ENCODE results near the gene DDR2.

Gene DDR2

GRCh38 chr1:162699366-162699765 lies 67.1 kb downstream of the DDR2 start:
- no peak for DNase-seq (ENCODE audit: low read depth)

- DNase-seq (ENCODE audit: low read depth): no peak
Measured at GRCh38 chr1:162700131-162700530, 67.9 kb downstream of the DDR2 start.

- DNase-seq (ENCODE audit: low read depth): no peak
Measured at GRCh38 chr1:162701286-162701685, 69.0 kb downstream of the DDR2 start.

- DNase-seq (ENCODE audit: low read depth): no peak
Measured at GRCh38 chr1:162702628-162703027, 70.4 kb downstream of the DDR2 start.

GRCh38 chr1:162703708-162704107 lies 71.4 kb downstream of the DDR2 start:
- no peak for DNase-seq (ENCODE audit: low read depth)

- no peak for DNase-seq (ENCODE audit: low read depth)
Measured at GRCh38 chr1:162704673-162705424, 72.6 kb downstream of the DDR2 start.

- DNase-seq (ENCODE audit: low read depth): no peak
Measured at GRCh38 chr1:162706003-162706402, 73.7 kb downstream of the DDR2 start.

- DNase-seq (ENCODE audit: low read depth): no peak
Measured at GRCh38 chr1:162706606-162707005, 74.3 kb downstream of the DDR2 start.

GRCh38 chr1:162708286-162708685 lies 76.0 kb downstream of the DDR2 start:
- no peak for DNase-seq (ENCODE audit: low read depth)

- DNase-seq (ENCODE audit: low read depth): no peak
Measured at GRCh38 chr1:162709132-162709860, 77.0 kb downstream of the DDR2 start.

- no peak for DNase-seq (ENCODE audit: low read depth)
Measured at GRCh38 chr1:162709870-162710269, 77.6 kb downstream of the DDR2 start.

- DNase-seq (ENCODE audit: low read depth): no peak
Measured at GRCh38 chr1:162710345-162710744, 78.1 kb downstream of the DDR2 start.

- no peak for DNase-seq (ENCODE audit: low read depth)
Measured at GRCh38 chr1:162710780-162711465, 78.7 kb downstream of the DDR2 start.

GRCh38 chr1:162712317-162713029 lies 80.2 kb downstream of the DDR2 start:
- DNase-seq (ENCODE audit: low read depth): no peak

- DNase-seq (ENCODE audit: low read depth): no peak
Measured at GRCh38 chr1:162716123-162716522, 83.9 kb downstream of the DDR2 start.

- no peak for DNase-seq (ENCODE audit: low read depth)
Measured at GRCh38 chr1:162716552-162716951, 84.3 kb downstream of the DDR2 start.

GRCh38 chr1:162717548-162718184 lies 85.4 kb downstream of the DDR2 start:
- DNase-seq (ENCODE audit: low read depth): no peak

- DNase-seq (ENCODE audit: low read depth): no peak
Measured at GRCh38 chr1:162719678-162720077, 87.4 kb downstream of the DDR2 start.

GRCh38 chr1:162720996-162721395 lies 88.7 kb downstream of the DDR2 start:
- DNase-seq (ENCODE audit: low read depth): no peak

- no peak for DNase-seq (ENCODE audit: low read depth)
Measured at GRCh38 chr1:162721471-162721870, 89.2 kb downstream of the DDR2 start.

GRCh38 chr1:162722036-162722435 lies 89.8 kb downstream of the DDR2 start:
- DNase-seq (ENCODE audit: low read depth): no peak

GRCh38 chr1:162724583-162725120 lies 92.4 kb downstream of the DDR2 start:
- no peak for DNase-seq (ENCODE audit: low read depth)

Measured in T-helper 22 cell (primary cell).